Measurements from ENCODE around the gene PCNX1. TPM values are rescaled to one million over a fixed set of nuclear protein-coding genes. Genes with fewer than 3 reads are reported as not detected.

Gene PCNX1
- total RNA-seq, 2 experiments from 2014 or later = 32.7 to 42.6 TPM

GRCh38 chr14:71108398-71109119 lies 201.3 kb downstream of the PCNX1 start:
- intact Hi-C loops (cut with micrococcal nuclease) = loop anchor here (10.0 kb wide), 1 partner anchor 646 kb away; no protein-coding TSS in a partner anchor
- TF ChIP-seq CTCF (IDR thresholded peaks at IDR 0.05) = no peak
- CTCF ChIA-PET = interaction anchor here (0.8 to 1.0 kb wide), 2 partner anchors 8 to 30 kb away, joined by 3 read pairs; no protein-coding TSS in a partner anchor

GRCh38 chr14:71113376-71113775 lies 206.1 kb downstream of the PCNX1 start:
- ChIA-PET POLR2A (interaction anchor here (0.9 kb wide), 1 partner anchor 577 kb away, joined by 3 read pairs; no protein-coding TSS in a partner anchor), CTCF (interaction anchor here (2.8 to 2.9 kb wide), 2 partner anchors 9 to 640 kb away, joined by 10 to 12 read pairs; no protein-coding TSS in a partner anchor)
- no peak for TF ChIP-seq CTCF (IDR thresholded peaks at IDR 0.05)
- H3K9me3 Mint-ChIP-seq = no peaks in the 10 kb centered on the region
- H3K36me3 Mint-ChIP-seq (ENCODE audit: low read depth) = peaks cover 22% of the 10 kb centered on the region
- no peak for DNase-seq
- no peak overlapping the region for H3K4me3 Mint-ChIP-seq
- H3K27me3 Mint-ChIP-seq = no peaks in the 10 kb centered on the region
- ATAC-seq = no peak
- no peak overlapping the region for H3K27ac Mint-ChIP-seq
- H3K4me1 Mint-ChIP-seq (ENCODE audit: low read depth) = peaks cover 9% of the 10 kb centered on the region
- intact Hi-C loops (cut with micrococcal nuclease) = no loop called here

More at GRCh38 chr14:71108398-71109119, 201.3 kb downstream of the PCNX1 start:
- no peak overlapping the region for H3K27ac Mint-ChIP-seq
- H3K27me3 Mint-ChIP-seq = no peaks in the 10 kb centered on the region
- DNase-seq = no peak
- H3K4me1 Mint-ChIP-seq (ENCODE audit: low read depth) = peaks cover 2% of the 10 kb centered on the region
- ATAC-seq = no peak
- peaks cover 31% of the 10 kb centered on the region for H3K36me3 Mint-ChIP-seq (ENCODE audit: low read depth)
- POLR2A ChIA-PET = no interaction called here
- no peak overlapping the region for H3K4me3 Mint-ChIP-seq
- H3K9me3 Mint-ChIP-seq = no peaks in the 10 kb centered on the region

GRCh38 chr14:71114565-71114964 lies 207.3 kb downstream of the PCNX1 start:
- peaks cover 16% of the 10 kb centered on the region for H3K36me3 Mint-ChIP-seq (ENCODE audit: low read depth)
- POLR2A ChIA-PET = no interaction called here

GRCh38 chr14:71115306-71115705 lies 208.0 kb downstream of the PCNX1 start:
- no peak for TF ChIP-seq CTCF (IDR thresholded peaks at IDR 0.05)
- CTCF ChIA-PET = interaction anchor here (1.0 to 1.2 kb wide), 4 partner anchors 17 to 740 kb away, joined by 3 to 4 read pairs (median 4); no protein-coding TSS in a partner anchor
- ATAC-seq (no peak), DNase-seq (no peak)
- Mint-ChIP-seq H3K36me3 (ENCODE audit: low read depth) (peaks cover 10% of the 10 kb centered on the region), H3K27ac (no peak overlapping the region), H3K4me1 (ENCODE audit: low read depth) (peaks cover 18% of the 10 kb centered on the region), H3K4me3 (no peak overlapping the region), H3K27me3 (no peaks in the 10 kb centered on the region), H3K9me3 (no peaks in the 10 kb centered on the region)
- POLR2A ChIA-PET = no interaction called here
- intact Hi-C loops (cut with micrococcal nuclease) = no loop called here

More at GRCh38 chr14:71114565-71114964, 207.3 kb downstream of the PCNX1 start:
- Mint-ChIP-seq H3K4me3 (no peak overlapping the region), H3K9me3 (no peaks in the 10 kb centered on the region), H3K27ac (no peak overlapping the region), H3K27me3 (no peaks in the 10 kb centered on the region), H3K4me1 (ENCODE audit: low read depth) (peaks cover 16% of the 10 kb centered on the region)
- TF ChIP-seq CTCF (IDR thresholded peaks at IDR 0.05) = no peak
- DNase-seq = no peak
- ATAC-seq = no peak
- intact Hi-C loops (cut with micrococcal nuclease) = no loop called here
- CTCF ChIA-PET = interaction anchor here (1.0 to 2.9 kb wide), 5 partner anchors 11 to 639 kb away, joined by 3 to 12 read pairs (median 4); no protein-coding TSS in a partner anchor

Data from activated CD8-positive, alpha-beta T cell treated with anti-CD3 and anti-CD28 coated beads for 36 hours (primary cell).